Esophagus squamous epithelium (tissue), 4 donors: ENCODE measurements around the gene ATP12A.

Experiments
- CTCF ChIP-seq, 6 experiments: fragments of 450-650 bp in 4 of 6; fragments of 200-600 bp in 2 of 6; sonication (generic) in 2 of 6; IDR thresholded peaks; one replicate each; pipeline ENCODE4 v1.5.1; 2016 to 2019; ENCODE audit warnings: antibody characterized with exemption in 6 of 6, mild to moderate bottlenecking in 4 of 6, moderate library complexity in 4 of 6
- POLR2A ChIP-seq, 4 donors: fragments of 450-650 bp; IDR thresholded peaks; one replicate each; pipeline ENCODE4 v1.6.1; 2017; ENCODE audit warnings: antibody characterized with exemption in 4 of 4, mild to moderate bottlenecking in 4 of 4, moderate library complexity in 3 of 4

GRCh38 chr13:24632382-24633121, 47.7 kb upstream of the ATP12A start:
- TF ChIP-seq CTCF (IDR thresholded peaks at IDR 0.05) (no peak), POLR2A (IDR thresholded peaks at IDR 0.05) (no peak)
